Upper lobe of right lung (tissue), 1 donor: ENCODE measurements around the gene TACC3. TPM values are rescaled to one million over a fixed set of nuclear protein-coding genes. Genes with fewer than 3 reads are reported as not detected.

Experiments used
- ATAC-seq: fragments of 200-7000 bp; cut with Tn5 transposase; one replicate; pipeline ENCODE4 v1.9.1; 2020; ENCODE audit warnings: mild to moderate bottlenecking, moderate library complexity
- DNase-seq: peaks from one replicate; pipeline ENCODE4 v3.0.0-alpha.2; 2020
- H3K27ac ChIP-seq: fragments of 200-600 bp; one replicate; pipeline ENCODE4 v1.8.0; 2022
- H3K27me3 ChIP-seq: fragments of 200-600 bp; one replicate; pipeline ENCODE4 v1.8.0; 2022; ENCODE audit warnings: mild to moderate bottlenecking
- H3K36me3 ChIP-seq: fragments of 200-600 bp; one replicate; pipeline ENCODE4 v1.8.0; 2022
- H3K4me1 ChIP-seq: fragments of 200-600 bp; one replicate; pipeline ENCODE4 v1.8.0; 2022
- H3K4me3 ChIP-seq: fragments of 200-600 bp; one replicate; pipeline ENCODE4 v1.8.0; 2022; ENCODE audit warnings: mild to moderate bottlenecking
- H3K9me3 ChIP-seq: fragments of 200-600 bp; one replicate; pipeline ENCODE4 v1.8.0; 2022
- CTCF ChIP-seq: fragments of 200-600 bp; IDR thresholded peaks from one replicate; pipeline ENCODE4 v1.8.0; 2022; ENCODE audit warnings: antibody characterized with exemption
- intact Hi-C: fragments of 100-400 bp; cut with DNase I; formaldehyde crosslinking; loops from one replicate; pipeline ENCODE4 v1.11.0; 2022
- total RNA-seq: library from RNA; stranded (reverse); fragmentation: NEBNext Ultra II Directional; extraction: Animal tissue kit (Norgen Biotek cat#: 25700); gene quantifications from one replicate; pipeline ENCODE4 v1.2.1, GENCODE V29; 2021
- donor health status: DM: no; HTN: yes; CAD: no; lungs with severe emphysema.

Gene TACC3
- total RNA-seq, 1 donor from 2014 or later = 13.3 TPM

GRCh38 chr4:1784395-1784788 is 63.1 kb downstream of the TACC3 start:
- H3K9me3 ChIP-seq = no peaks in the 10 kb centered on the region
- ATAC-seq = no peak
- no peak overlapping the region for H3K4me3 ChIP-seq
- no peak overlapping the region for H3K27ac ChIP-seq
- H3K36me3 ChIP-seq = no peaks in the 10 kb centered on the region
- TF ChIP-seq CTCF = no peak
- H3K27me3 ChIP-seq = no peaks in the 10 kb centered on the region
- no peak for DNase-seq
- intact Hi-C loops = no loop called here
- no peaks in the 10 kb centered on the region for H3K4me1 ChIP-seq

- no peak overlapping the region for H3K27ac ChIP-seq
- ATAC-seq = peak; percentile 21
- H3K27me3 ChIP-seq = no peaks in the 10 kb centered on the region
- intact Hi-C loops = no loop called here
- no peaks in the 10 kb centered on the region for H3K9me3 ChIP-seq
- no peaks in the 10 kb centered on the region for H3K4me1 ChIP-seq
- H3K36me3 ChIP-seq = no peaks in the 10 kb centered on the region
- no peak for DNase-seq
- TF ChIP-seq CTCF = no peak
- H3K4me3 ChIP-seq = no peak overlapping the region
These were observed 63.7 kb downstream of the TACC3 start for GRCh38 chr4:1784789-1785591.

GRCh38 chr4:1785592-1785991 is 64.3 kb downstream of the TACC3 start:
- no peak overlapping the region for H3K27ac ChIP-seq
- ATAC-seq (no peak), DNase-seq (no peak)
- no peaks in the 10 kb centered on the region for H3K4me1 ChIP-seq
- intact Hi-C loops = no loop called here
- H3K27me3 ChIP-seq = no peaks in the 10 kb centered on the region
- no peaks in the 10 kb centered on the region for H3K9me3 ChIP-seq
- H3K4me3 ChIP-seq = no peak overlapping the region
- TF ChIP-seq CTCF = no peak
- no peaks in the 10 kb centered on the region for H3K36me3 ChIP-seq

GRCh38 chr4:1786544-1787362 is 65.4 kb downstream of the TACC3 start:
- peak; percentile 25 for ATAC-seq
- no peaks in the 10 kb centered on the region for H3K4me1 ChIP-seq

GRCh38 chr4:1787411-1788077 is 66.2 kb downstream of the TACC3 start:
- H3K4me1 ChIP-seq = no peaks in the 10 kb centered on the region
- H3K36me3 ChIP-seq = no peaks in the 10 kb centered on the region
- no peak for TF ChIP-seq CTCF
- intact Hi-C loops = no loop called here
- H3K4me3 ChIP-seq = no peak overlapping the region
- ATAC-seq (no peak), DNase-seq (no peak)
- no peak overlapping the region for H3K27ac ChIP-seq
- no peaks in the 10 kb centered on the region for H3K9me3 ChIP-seq
- H3K27me3 ChIP-seq = no peaks in the 10 kb centered on the region

More at GRCh38 chr4:1786544-1787362, 65.4 kb downstream of the TACC3 start:
- DNase-seq = no peak
- H3K36me3 ChIP-seq = no peaks in the 10 kb centered on the region
- TF ChIP-seq CTCF = no peak
- no peaks in the 10 kb centered on the region for H3K27me3 ChIP-seq
- intact Hi-C loops = no loop called here
- no peak overlapping the region for H3K4me3 ChIP-seq
- no peaks in the 10 kb centered on the region for H3K9me3 ChIP-seq
- H3K27ac ChIP-seq = no peak overlapping the region
